Left lobe of liver (tissue), 2 donors: ENCODE data around the gene DCC. TPM values are rescaled to one million over a fixed set of nuclear protein-coding genes. Genes with fewer than 3 reads are reported as not detected.
A peak's percentile ranks its signal among the peaks of the same experiment; 100 is the strongest.

Experiments used
- ATAC-seq: fragments of 200-7000 bp; cut with Tn5 transposase; one replicate; pipeline ENCODE4 v1.9.1; 2020; ENCODE audit warnings: mild to moderate bottlenecking, moderate library complexity
- DNase-seq: peaks from one replicate; pipeline ENCODE4 v3.0.0-alpha.2; 2020; ENCODE audit warnings: low spot score
- total RNA-seq: library from RNA; stranded (reverse); gene quantifications from one replicate; pipeline ENCODE4 v1.2.1, GENCODE V29; 2021
- donor health status: DM: no; HTN: no; CAD: no; lungs with moderate emphysema.
- donor health status: DM: no; HTN: yes; CAD: no.

Gene DCC
- total RNA-seq, 1 donor from 2014 or later, result not detected

DNA sequence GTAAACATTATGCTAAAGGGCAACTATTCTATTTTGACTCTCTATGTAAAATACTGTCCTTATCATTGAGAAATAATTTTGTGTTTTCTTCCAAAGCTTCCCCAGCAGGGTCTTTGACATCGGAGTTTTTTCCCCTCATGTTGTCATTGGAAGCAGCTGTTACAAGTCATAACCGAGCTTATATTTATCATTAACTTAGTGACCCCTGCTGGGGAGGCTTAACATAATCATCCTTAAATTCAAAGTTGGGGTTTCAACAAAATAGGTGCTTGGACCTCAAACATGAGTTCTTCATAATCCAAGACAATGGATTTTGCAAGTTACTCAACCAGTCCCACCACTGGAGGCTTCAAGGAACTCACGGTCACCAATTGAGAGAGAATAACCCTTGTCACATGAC is 330.9 kb downstream of the DCC start:
- DNase-seq (no peak), ATAC-seq (no peak)

DNA sequence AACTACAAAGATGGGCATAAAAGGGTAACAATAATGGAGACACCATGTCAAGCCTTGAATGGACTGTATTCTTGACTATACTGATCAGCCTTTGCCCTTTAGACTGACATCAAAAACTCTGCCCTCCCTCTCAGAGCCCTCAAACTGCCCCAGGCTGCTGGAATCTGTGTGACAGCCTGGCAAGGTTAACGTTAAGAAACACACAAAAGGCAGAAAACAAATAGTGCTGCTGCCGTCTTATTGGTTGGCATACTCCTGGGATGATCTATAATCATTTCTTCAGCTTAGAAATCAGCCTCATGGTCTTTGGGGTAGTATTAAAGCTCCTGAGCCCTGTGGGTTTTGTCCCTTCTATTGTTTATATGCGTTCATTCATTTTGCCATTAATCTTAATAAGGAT is 338.0 kb downstream of the DCC start:
- ATAC-seq (no peak), DNase-seq (no peak)

DNA sequence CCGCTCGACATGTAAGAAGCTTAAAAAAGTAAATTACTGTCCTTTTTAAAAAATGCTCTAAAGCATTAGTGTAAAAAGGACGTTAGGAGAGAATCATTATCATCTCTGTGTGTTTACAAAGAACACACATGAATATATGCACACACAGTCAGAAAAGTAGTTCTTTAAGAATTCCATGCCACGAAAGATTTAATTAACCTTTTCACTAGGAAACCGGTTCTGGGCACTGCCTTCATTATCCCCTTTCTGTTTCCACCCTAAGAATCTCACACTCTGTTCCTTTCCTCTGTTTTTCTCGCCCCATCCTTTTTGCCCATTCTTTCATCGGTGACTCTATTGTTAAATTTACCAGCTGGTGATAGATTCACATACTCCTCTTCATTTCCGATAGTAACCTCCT is 338.6 kb downstream of the DCC start:
- ATAC-seq (no peak), DNase-seq (no peak)

DNA sequence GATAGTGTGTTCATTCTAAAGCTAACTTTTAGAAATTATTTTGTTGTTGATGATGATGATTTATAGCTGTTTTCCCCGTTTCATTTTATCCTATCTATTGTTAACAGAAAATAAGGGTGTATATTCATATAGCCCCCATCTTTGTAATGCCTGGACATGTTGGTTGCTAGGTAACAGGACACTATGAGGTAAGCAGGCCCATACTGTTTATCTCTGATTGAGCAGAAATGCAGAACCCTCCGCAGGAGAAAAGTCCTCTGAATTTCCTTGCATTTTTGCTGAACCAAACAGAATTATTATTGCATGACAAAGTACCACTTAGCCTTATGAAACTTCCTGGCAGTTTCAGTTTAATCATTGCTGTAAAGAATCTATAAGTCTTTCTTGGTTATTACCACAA is 339.4 kb downstream of the DCC start:
- DNase-seq, result no peak
- no peak for ATAC-seq

DNA sequence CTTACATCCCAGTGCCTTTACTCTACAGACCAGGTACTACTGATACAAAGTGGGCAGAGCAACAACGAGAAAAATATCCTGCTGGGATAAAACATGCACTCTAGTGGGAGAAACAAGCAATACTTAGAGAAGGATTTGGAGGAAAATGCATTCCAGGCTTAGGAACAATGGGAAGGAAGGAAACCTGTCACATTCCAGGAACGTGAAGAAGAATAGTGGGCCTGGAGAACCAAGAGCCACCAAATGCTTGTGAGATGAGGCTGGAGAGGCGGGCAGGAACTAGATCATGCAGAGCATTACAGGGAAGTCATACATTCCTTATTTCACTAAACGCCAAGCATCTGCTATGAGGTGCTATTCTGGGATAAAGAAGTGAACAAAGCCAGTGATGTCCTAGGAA is 342.3 kb downstream of the DCC start:
- no peak for ATAC-seq
- no peak for DNase-seq

DNA sequence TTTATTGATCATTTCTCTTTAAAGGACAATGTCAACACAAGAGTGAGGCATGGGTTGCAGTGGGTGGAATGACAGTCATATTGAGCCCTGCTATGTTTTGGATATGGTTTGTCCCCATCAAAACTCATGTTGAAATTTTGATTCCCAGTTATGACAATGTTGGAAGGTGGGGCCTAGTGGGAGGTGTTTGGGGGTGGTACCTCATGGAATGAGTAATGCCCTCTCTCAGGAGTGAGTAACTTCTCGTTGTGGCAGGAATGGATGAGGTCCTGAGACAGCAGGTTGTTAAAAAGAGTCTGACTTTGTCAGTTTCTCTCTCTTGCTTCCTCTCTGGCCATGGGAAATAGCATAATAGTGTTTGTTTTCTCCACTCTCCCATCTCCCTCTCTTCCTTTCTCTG is 345.3 kb downstream of the DCC start:
- ATAC-seq (no peak), DNase-seq (no peak)

DNA sequence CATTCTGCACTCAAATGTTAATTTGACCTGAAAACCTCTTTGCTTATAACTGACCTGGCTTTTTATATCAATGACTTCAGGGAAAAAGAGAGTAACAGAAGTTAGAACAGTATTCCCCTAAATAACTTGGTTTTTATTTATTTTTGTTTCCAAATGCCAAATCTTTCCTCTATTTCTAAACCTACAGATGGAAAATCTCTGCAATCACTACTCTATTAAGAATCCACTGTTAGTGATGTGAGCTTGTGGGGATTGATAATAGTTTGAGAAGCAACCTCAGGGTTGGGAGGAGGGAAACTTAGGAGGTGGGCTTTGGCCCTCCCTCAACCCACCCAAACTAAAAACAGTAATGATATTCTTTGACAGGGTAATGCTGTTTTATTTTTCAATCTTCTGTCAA is 351.8 kb downstream of the DCC start:
- ATAC-seq (no peak), DNase-seq (no peak)

DNA sequence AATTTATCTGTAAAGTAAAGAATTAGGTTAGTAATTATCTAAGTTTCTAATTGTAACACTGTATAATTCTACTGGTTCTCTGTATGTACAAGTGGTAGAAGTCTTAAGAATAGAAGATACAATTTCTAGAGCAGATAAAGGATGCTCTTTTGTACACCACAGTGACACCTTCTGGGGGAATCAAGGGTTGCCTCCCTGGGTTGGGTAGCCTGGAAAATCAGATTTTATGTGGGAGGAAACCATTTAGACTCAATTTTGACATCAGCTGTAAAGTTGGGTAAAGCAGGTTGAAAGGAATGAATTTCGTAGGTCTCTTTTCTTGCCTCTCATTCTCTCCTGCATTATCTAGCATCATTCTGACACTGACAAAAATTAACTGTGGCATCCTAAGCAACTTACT is 354.8 kb downstream of the DCC start:
- DNase-seq, result no peak
- ATAC-seq, result peak; percentile 39

DNA sequence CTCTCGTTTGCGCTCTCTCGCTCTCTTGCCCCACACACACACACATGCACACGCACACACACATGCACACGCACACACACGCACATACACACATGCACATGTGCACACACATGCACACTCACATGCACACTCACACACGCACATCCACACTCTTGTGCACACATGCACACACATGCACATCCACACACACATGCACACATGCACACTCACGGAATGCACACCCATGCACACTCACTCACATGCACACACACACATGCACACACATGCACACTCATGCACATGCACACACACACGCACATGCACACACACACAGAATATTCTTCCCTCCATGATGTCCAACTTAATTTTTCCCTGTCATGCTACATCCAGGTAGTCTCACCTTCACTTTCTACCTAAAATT is 360.1 kb downstream of the DCC start:
- no peak for ATAC-seq
- DNase-seq, result no peak

DNA sequence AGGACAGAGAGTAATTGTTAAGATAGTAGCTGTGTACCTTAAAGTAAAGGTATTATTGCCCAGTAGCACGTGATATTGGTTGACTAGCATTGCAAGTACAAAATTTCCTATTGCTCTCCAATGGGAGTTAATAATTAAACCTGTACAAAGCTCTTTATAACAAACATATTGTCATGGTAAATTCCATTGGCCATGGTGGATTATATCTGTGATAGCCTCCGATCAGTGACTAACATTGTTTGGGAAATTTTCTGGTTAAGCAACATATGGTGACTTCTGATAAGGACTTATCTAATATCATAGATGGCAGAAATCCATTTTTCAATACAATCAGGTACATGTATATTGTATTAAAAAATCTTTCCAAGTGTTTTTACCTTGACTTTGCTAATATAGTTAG is 360.8 kb downstream of the DCC start:
- DNase-seq, result no peak
- no peak for ATAC-seq

DNA sequence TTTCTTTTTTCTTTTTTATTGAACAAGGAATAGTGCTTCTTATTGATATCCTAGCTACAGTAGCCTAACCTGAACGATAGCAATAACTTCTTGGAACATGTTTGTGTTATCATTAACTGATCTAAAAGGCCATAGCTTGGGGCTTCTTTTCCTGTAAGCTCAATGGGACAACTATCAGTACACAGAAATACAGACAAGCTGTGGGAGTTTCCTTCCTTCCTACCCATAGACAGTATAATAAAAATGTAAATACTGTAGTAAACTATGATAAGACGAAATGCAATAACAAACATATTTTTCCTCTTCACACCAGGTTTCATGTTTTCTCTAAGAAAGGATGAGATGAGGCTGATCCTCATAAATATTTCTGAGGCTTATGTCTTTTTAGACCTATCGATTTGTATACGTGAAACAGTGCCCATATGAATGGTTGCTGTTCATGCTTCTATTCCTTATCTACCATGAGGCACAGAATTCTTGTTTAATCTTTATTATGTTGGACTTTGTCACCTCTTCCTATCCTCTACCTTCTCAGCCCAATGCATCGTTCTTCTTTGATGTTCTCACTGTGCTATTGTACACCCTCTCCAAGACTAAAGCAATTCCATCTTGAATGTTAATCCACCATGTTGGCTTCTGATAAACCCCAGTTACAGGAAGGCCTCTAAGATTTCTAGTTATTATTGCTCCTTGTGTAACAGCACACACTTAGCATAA is 361.4 kb downstream of the DCC start:
- DNase-seq (no peak), ATAC-seq (no peak)

DNA sequence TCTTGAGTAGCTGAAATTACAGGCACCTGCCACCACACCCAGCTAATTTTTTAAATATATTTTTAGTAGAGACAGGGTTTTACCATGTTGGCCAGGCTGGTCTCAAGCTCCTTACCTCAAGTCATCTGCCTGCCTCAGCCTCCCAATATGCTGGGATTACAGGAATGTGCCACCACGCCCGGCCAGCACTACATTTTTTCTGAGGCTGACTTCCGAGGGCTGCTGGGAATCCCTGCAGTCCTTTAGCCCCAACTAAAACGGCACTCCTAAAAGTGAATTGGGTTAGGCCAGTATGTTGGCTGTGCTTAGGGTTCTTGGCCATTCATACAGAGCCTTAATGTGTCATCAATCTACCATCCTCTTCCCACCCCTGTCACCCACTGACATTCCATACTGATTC is 375.4 kb downstream of the DCC start:
- ATAC-seq (no peak), DNase-seq (no peak)

DNA sequence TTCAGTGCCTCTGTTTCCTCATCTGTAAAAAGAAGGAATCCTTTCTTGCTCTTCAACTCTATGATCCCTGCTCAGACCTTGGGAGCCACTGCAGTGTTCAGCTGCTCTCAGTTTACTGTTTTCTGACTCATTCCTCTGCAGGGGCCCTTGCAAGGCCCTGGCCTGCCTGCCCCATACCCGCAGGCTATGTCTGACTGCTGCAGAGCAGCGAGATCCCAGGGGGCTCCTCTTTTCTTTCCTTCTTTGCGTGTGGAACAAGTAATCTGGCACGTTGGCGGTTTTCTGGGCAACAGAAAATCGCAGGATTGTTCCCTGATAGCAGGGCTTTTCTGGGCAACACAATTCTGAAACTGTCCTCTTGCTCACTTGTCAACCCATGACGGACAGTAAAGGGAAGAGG is 376.0 kb downstream of the DCC start:
- no peak for DNase-seq
- ATAC-seq, result no peak

DNA sequence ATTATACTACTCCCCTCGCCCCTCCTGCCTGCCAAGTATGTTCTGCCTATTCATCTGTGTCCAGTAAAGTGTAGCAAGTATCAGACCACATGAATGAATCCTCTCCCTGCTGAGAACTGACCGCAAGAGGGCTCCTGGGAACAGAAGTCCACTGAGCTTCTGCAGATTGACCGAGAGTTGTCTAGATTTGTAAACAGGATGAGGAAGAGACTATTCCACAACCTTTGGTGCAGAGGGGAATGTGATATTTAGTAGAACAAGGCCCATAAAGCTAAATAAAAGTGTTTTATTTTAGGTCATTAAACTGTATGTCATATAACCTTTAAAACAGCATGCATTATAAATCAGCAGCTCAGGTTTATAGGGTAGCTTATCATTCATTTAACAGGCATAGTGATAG is 377.0 kb downstream of the DCC start:
- DNase-seq, result peak; percentile 46
- ATAC-seq, result peak; percentile 89

DNA sequence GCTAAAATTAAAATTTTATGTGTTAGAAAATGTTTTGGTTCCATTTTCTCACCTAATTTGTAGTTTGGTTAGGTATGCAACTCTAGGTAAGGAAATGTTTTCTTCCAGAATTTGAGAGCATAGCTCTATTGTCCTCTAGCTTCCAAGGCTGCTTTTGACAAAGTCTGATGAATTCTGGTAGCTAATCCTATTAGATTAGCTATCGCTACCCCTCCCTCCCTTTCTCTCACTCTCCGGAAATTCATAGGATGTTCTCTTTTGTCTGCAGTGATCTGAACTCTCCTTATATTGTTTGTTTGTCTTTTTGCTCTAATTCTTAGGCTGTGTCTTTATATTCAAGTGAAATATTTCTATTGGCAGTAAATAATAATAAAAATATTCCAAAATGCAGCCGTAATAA is 382.9 kb downstream of the DCC start:
- ATAC-seq, result no peak
- no peak for DNase-seq

DNA sequence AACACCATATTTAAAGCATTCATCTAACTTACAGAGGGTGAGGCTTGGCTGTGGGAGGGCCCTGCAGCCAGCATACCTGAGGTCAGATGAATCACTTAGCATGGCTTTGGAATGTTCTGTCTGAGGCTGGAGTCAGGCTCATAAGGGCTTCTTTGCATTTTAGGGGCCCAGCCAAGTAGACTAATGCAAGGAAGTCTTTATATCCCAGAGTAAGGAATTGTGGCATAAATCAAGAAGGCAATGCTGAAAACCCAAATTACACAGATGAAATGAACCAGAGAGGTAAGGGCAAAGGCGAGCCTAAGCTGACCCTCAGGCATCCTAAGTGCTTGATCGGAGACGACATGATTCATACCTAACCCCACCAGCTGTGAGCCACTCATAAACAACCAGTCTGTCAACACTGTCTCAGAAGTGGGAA is 383.6 kb downstream of the DCC start:
- DNase-seq (no peak), ATAC-seq (no peak)

DNA sequence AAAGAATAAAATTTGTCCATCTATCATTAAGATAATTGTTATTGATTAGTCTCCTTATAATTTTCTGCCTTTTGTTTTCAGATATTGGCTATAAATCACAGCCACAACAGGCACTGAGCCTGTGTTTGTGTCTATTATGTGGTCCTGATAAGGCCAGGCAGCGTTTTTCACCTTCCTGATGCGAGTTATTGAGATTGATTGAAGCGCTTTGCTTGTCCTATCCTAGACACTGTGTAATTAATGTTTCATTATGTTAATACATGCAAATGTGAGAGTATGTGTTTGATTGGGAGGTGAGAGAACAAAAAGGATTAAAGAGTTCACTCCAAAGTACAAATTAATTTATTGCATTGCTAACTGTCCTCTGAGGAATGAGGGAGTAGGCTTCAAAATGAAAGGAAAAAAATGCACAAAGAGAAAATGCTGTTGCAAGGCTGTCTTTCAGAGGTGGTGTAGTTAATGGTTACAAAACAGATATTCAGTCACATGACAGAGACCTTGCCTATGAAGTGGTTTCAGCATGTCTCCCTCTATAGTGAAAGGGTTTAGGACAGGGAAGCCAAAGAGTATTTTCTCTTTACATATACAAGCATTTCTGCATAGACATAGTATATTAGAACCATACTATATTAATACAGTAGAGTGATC is 391.1 kb downstream of the DCC start:
- ATAC-seq, result no peak

DNA sequence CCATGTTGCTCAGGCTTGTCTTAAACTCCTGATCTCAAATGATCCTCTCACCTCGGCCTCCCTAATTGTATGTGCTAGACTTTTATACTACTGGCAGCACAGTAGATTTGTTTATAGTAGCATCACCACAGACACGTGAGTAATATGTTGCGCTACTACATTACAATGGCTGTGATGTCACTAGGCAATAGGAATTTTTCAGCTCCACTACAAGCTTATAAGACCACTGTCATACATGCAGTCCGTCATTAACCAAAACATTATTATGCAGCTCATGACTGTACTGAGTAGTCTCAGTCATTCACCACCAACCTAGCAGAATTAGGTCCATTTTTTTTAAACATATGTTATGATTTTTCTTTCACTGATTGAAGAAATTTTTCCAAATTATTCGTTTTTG is 398.9 kb downstream of the DCC start:
- DNase-seq (no peak), ATAC-seq (no peak)

More for the DNA sequence above, 391.1 kb downstream of the DCC start:
- no peak for DNase-seq

DNA sequence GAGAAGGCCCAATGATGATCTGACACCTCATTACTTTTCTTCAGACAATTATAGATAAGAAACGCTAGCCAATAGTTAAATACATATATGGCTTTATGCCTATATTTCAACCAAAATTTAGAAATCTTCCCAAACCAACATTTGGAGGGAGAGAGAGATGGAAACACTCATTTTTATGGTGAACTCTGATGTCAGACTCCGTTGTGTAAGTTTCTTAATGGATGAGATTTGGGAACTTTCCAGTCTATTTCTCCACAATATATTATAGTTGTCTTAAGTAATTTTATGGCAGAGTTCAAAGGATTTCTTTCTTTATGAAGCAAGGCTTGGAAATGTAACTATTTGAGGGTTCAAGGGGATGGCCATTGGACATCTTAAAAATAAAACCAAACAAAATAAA is 407.0 kb downstream of the DCC start:
- no peak for ATAC-seq
- DNase-seq, result no peak

DNA sequence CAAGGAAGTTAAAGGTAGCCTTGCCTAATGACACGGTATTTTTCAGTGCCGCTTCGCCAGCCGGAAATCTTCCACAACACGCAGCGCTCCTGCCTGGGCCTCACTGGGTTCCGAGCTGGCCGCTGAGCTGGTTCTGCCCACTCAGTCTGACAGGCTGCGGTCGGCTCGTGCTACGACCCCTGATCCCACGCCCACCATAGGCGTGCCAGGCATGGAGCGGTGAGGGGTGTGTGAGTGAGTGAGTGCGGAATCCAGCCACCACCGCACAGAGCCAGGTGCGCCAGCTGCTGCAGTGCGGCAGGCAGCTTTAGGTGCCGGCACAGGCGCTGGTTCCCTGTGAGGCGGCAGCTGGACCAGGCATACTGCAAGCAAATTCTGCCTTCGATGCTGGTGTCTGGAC is 407.9 kb downstream of the DCC start:
- ATAC-seq (no peak), DNase-seq (no peak)

DNA sequence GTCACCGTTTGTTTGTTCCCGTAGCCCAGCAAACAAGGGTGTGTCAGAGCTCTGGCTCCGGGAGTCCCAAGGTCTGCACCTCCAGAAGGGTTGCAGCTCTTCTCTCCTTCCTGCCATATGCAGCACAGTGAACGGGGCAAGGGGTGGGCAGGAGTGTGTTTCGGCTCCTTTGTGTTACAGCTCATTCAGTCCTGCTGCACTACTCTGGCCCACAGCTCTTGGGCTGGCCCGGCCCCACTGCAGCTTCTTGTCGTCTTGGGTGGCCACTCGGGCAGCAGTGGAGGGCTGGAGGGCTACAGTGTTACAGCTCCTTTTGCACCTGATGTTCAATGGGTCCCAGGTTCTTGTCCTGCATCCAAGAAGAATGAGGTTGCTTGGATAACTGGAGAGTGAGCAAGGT is 408.3 kb downstream of the DCC start:
- no peak for DNase-seq
- ATAC-seq, result no peak

DNA sequence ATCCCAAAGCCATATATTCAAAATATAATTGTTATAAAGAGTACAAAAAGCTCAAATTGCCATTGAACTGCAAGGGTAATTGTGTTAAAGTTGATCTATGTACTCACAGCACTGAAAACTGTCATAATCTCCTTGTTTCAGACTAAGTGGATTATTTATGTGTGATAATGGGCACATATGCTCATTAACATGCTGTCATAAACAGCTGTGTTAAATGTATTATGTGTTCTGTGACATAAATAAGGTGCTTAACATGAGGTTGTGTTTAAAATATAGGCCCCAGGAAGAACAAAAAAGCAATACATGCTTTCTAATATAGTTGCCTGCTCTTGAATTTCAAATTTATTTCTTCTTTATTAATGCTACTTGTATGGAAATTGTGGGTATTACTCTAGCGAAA is 409.5 kb downstream of the DCC start:
- DNase-seq (no peak), ATAC-seq (no peak)

DNA sequence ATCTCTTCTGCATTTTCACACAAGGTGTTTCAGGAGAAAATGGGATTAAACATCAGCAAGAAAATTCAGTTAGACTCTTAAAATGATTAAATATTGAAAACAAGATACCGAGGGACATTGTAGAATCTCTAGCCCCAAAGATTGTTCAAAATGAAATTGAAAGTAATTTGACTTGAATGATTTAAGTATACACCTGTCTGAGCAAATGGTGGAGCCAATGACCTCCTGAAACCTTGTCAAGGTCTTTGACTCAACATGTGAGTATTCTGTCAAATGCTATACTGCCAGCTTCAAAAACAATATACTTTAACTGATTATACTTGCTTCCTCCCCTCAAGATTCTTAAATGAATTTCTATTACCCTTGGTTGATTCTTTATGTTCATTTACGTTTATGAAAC is 411.0 kb downstream of the DCC start:
- no peak for ATAC-seq

More for the DNA sequence above, 411.0 kb downstream of the DCC start:
- no peak for DNase-seq
